Articular chondrocyte of knee joint (primary cell): ENCODE data around the gene KRT86. TPM values are rescaled to one million over a fixed set of nuclear protein-coding genes. Genes with fewer than 3 reads are reported as not detected.

ENCODE experiments used
- total RNA-seq: library from RNA; depleted of rRNA; stranded (reverse); fragments of >200 nt; gene quantifications from 2 replicates; pipeline ENCODE4 v1.2.3, GENCODE V29; 2012

Gene KRT86
- 0.54 and 2.0 TPM in 2 replicates for total RNA-seq

GRCh38 chr12:52274521-52275120, at the start of gene KRT86:
TSS of gene KRT86 (plus strand) at chr12:52274645. CDS start at chr12:52301917, 27,272 bp downstream.

GRCh38 chr12:52232674-52233461, 41.6 kb upstream of the KRT86 start, which contains the start of gene KRT7:
TSS of gene KRT7 (plus strand) at chr12:52233243. CDS start at chr12:52233297, 54 bp downstream.

GRCh38 chr12:52291267-52291935, 17.0 kb downstream of the KRT86 start, which contains the start of gene KRT81:
TSS of gene KRT81 (minus strand) at chr12:52291534. CDS start at chr12:52291465, 69 bp downstream.

GRCh38 chr12:52320784-52321400, 46.4 kb downstream of the KRT86 start, which contains the start of gene KRT83:
TSS of gene KRT83 (minus strand) at chr12:52321398. CDS start at chr12:52321335, 63 bp downstream.

Other genes with a start within 250 kb of the KRT86 start
- gene NR4A1, start 223.2 kb upstream of the KRT86 start, total RNA-seq, result 6.1 and 25.6 TPM in 2 replicates
- 37.5 and 45.2 TPM in 2 replicates for gene ATG101, start 204.7 kb upstream of the KRT86 start, total RNA-seq
- 0.39 and 0.65 TPM in 2 replicates for gene SMIM41, start 194.9 kb upstream of the KRT86 start, total RNA-seq
- 0.52 and 0.97 TPM in 2 replicates for gene KRT80, start 82.6 kb upstream of the KRT86 start, total RNA-seq
- gene KRT7, start 41.4 kb upstream of the KRT86 start, total RNA-seq, result 14.2 and 24.8 TPM in 2 replicates
- gene KRT81, start 16.9 kb downstream of the KRT86 start, total RNA-seq, result 0.26 TPM in 1 of 2 replicates, not detected in the other
- not detected in 2 replicates for gene KRT83, start 46.8 kb downstream of the KRT86 start, total RNA-seq
- under 0.01 TPM in 1 of 2 replicates, not detected in the other for gene KRT85, start 92.8 kb downstream of the KRT86 start, total RNA-seq
- gene KRT84, start 111.0 kb downstream of the KRT86 start, total RNA-seq, result not detected in 2 replicates
- not detected in 2 replicates for gene KRT82, start 131.7 kb downstream of the KRT86 start, total RNA-seq
- gene KRT75, start 159.7 kb downstream of the KRT86 start, total RNA-seq, result 0.91 and 1.4 TPM in 2 replicates
- gene KRT6B, start 177.5 kb downstream of the KRT86 start, total RNA-seq, result not detected in 2 replicates
- not detected in 2 replicates for gene KRT6C, start 199.2 kb downstream of the KRT86 start, total RNA-seq
- gene KRT6A, start 218.6 kb downstream of the KRT86 start, total RNA-seq, result not detected in 2 replicates
- gene KRT5, start 245.7 kb downstream of the KRT86 start, total RNA-seq, result not detected in 2 replicates